ENCODE measurements around the gene BTG1. TPM values are rescaled to one million over a fixed set of nuclear protein-coding genes. Genes with fewer than 3 reads are reported as not detected.

BTG1 gene
- total and polyA plus RNA-seq, 9 of the 15 experiments (the other 6 are each of a cell fraction or from before 2014, with no cell fraction given) = 3.7 to 28.6 (median 7.4) TPM

- TF ChIP-seq ZNF609 (CRISPR knock-in tag; IDR thresholded peaks at IDR 0.05; ENCODE audit: borderline replicate concordance) = no peak
- peak; percentile 29; the same call in 1 of the 2 replicates for TF ChIP-seq TCF3 (CRISPR knock-in tag; IDR thresholded peaks at IDR 0.05)
- TF ChIP-seq SMARCE1 (IDR thresholded peaks at IDR 0.05) = peak; percentile 66
- no peak for TF ChIP-seq KDM5B (IDR thresholded peaks at IDR 0.05; ENCODE audit: insufficient replicate concordance, low read depth, low read length)
- TF ChIP-seq TEAD4 (IDR thresholded peaks at IDR 0.05; ENCODE audit: low read length) = peak; percentile 28; the same call in 1 of the 2 replicates
- TF ChIP-seq TEAD4 (CRISPR knock-in tag; IDR thresholded peaks at IDR 0.05; ENCODE audit: borderline replicate concordance) = no peak
- no peak for TF ChIP-seq HNRNPK (IDR thresholded peaks at IDR 0.05; ENCODE audit: low read depth, low read length, poor library complexity, severe bottlenecking)
- TF ChIP-seq ZKSCAN8 (CRISPR knock-in tag; IDR thresholded peaks at IDR 0.05) = no peak
- TF ChIP-seq CREB5 (CRISPR knock-in tag; IDR thresholded peaks at IDR 0.05) = no peak
- TF ChIP-seq ZNF134 (CRISPR knock-in tag; conservative IDR thresholded peaks at IDR 0.05) = no peak
- 0 out of 2 replicates have a peak, but pooled peaks have one; percentile 28 for TF ChIP-seq ZNF589 (CRISPR knock-in tag; IDR thresholded peaks at IDR 0.05; ENCODE audit: low read depth)
- TF ChIP-seq ESRRB (CRISPR knock-in tag; IDR thresholded peaks at IDR 0.05; ENCODE audit: borderline replicate concordance) = no peak
- peak; percentile 54; the same call in 1 of the 2 replicates for TF ChIP-seq ETV1 (tag; conservative IDR thresholded peaks at IDR 0.05; ENCODE audit: low read depth)
- TF ChIP-seq THRAP3 (IDR thresholded peaks at IDR 0.05; ENCODE audit: borderline replicate concordance) = no peak
- TF ChIP-seq BACH1 (tag; IDR thresholded peaks at IDR 0.05) = no peak
- TF ChIP-seq DEAF1 (CRISPR knock-in tag; IDR thresholded peaks at IDR 0.05) = no peak
- TF ChIP-seq ARID3A (IDR thresholded peaks at IDR 0.05; ENCODE audit: borderline replicate concordance, low read depth, low read length) = 0 out of 2 replicates have a peak, but pooled peaks have one; percentile 19
- TF ChIP-seq L3MBTL2 (IDR thresholded peaks at IDR 0.05) = peak; percentile 35; the same call in 1 of the 2 replicates
- TF ChIP-seq CEBPB (tag; IDR thresholded peaks at IDR 0.05) = no peak
- peak; percentile 66 for TF ChIP-seq SMARCA4 (IDR thresholded peaks at IDR 0.05)
Observed at GRCh38 chr12:92149563-92149962, 3.9 kb upstream of the BTG1 start (continued).

Data from K562 (cell line).